HG03520 (cell line): ENCODE data around the gene ABCC4.

Experiments
- ATAC-seq: cut with Tn5 transposase; IDR thresholded peaks from one replicate; pipeline ENCODE4 v1.9.1; 2021; ENCODE audit warnings: mild to moderate bottlenecking, moderate library complexity; ENCODE audit not compliant: unreplicated experiment

The ABCC4 gene

GRCh38 chr13:95128045-95128643 is 173.1 kb downstream of the ABCC4 start:
- no peak for ATAC-seq

GRCh38 chr13:95124959-95125358 is 176.3 kb downstream of the ABCC4 start:
- ATAC-seq, result no peak

- ATAC-seq, result no peak
Measured at GRCh38 chr13:95123726-95124125, 177.5 kb downstream of the ABCC4 start.

GRCh38 chr13:95122063-95122462 is 179.2 kb downstream of the ABCC4 start:
- ATAC-seq, result no peak

GRCh38 chr13:95121516-95121915 is 179.7 kb downstream of the ABCC4 start:
- no peak for ATAC-seq

- no peak for ATAC-seq
Measured at GRCh38 chr13:95120650-95121049, 180.6 kb downstream of the ABCC4 start.

GRCh38 chr13:95118541-95119324 is 182.5 kb downstream of the ABCC4 start:
- no peak for ATAC-seq

- no peak for ATAC-seq
Measured at GRCh38 chr13:95117092-95117491, 184.2 kb downstream of the ABCC4 start.

GRCh38 chr13:95115525-95115924 is 185.7 kb downstream of the ABCC4 start:
- no peak for ATAC-seq

- ATAC-seq, result no peak
Measured at GRCh38 chr13:95113601-95114000, 187.7 kb downstream of the ABCC4 start.

- ATAC-seq, result no peak
Measured at GRCh38 chr13:95112883-95113282, 188.4 kb downstream of the ABCC4 start.

GRCh38 chr13:95111608-95112007 is 189.6 kb downstream of the ABCC4 start:
- ATAC-seq, result no peak

- ATAC-seq, result no peak
Measured at GRCh38 chr13:95106562-95106961, 194.7 kb downstream of the ABCC4 start.

GRCh38 chr13:95100525-95101433 is 200.5 kb downstream of the ABCC4 start:
- ATAC-seq, result no peak

- no peak for ATAC-seq
Measured at GRCh38 chr13:95099541-95099940, 201.7 kb downstream of the ABCC4 start.

GRCh38 chr13:95098916-95099315 is 202.3 kb downstream of the ABCC4 start:
- ATAC-seq, result no peak

GRCh38 chr13:95091755-95092154 is 209.5 kb downstream of the ABCC4 start:
- no peak for ATAC-seq

- no peak for ATAC-seq
Measured at GRCh38 chr13:95087746-95088305, 213.4 kb downstream of the ABCC4 start.

- no peak for ATAC-seq
Measured at GRCh38 chr13:95086761-95087160, 214.5 kb downstream of the ABCC4 start.

- ATAC-seq, result no peak
Measured at GRCh38 chr13:95083758-95084157, 217.5 kb downstream of the ABCC4 start.

- no peak for ATAC-seq
Measured at GRCh38 chr13:95083066-95083465, 218.2 kb downstream of the ABCC4 start.
